NCI-H69 (cell line): Measurements from ENCODE around the gene RBM33.

ENCODE experiments used
- DNase-seq: peaks from one replicate; lab custom pipeline; 2025; lab: John Stamatoyannopoulos, UW

The RBM33 gene

GRCh38 chr7:155796381-155797261, 152.2 kb downstream of the RBM33 start:
- peak; percentile 51 for DNase-seq

DNA sequence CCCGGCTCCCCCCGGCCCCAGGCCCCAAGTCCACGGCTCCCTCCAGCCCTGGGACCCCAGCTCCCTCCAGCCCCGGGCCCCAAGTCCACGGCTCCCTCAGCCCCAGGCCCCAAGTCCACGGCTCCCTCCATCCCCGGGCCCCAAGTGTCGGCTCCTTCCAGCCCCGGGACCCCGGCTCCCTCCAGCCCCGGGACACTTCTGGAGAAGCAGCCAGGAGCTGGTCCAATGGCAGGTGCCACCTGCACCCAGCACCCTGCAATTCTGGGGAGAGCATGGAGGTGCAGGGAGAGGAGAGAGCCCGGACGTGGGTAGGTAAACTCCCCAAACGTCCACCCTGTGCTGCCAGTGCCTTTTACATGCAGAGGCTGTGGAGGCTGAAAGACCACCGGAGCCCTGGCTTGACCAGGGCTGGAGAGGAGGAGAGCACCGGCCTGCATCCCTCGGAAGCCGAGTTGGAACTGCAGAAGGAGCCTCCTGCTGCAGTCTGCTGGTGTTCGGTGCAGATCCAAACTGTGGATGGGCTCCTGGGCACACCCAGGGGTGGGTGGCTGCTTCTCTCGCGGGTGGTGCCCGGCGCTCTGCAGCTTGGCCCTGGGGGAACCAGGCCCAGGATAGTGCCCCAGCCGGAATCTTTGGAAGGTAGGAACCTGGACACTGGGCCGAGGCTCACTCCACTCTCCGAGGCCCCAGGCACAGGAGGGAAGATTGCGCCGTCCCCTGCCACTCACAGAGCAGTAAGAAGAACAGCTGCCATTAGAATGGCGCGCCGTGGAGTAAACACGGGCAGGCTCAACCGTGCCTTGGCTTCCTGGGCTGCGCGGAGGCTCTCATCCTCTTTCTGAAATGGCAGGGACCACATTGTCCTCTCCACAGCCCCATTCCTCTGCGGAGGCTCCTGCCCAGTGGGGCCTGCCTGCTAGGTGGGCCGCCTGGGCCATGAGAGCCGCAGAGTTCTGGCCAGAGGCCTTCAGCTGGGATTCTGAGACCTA, 153.1 kb downstream of the RBM33 start:
- no peak for DNase-seq

- peak; percentile 82 for DNase-seq
Observed at GRCh38 chr7:155798673-155799439, 154.4 kb downstream of the RBM33 start.

DNA sequence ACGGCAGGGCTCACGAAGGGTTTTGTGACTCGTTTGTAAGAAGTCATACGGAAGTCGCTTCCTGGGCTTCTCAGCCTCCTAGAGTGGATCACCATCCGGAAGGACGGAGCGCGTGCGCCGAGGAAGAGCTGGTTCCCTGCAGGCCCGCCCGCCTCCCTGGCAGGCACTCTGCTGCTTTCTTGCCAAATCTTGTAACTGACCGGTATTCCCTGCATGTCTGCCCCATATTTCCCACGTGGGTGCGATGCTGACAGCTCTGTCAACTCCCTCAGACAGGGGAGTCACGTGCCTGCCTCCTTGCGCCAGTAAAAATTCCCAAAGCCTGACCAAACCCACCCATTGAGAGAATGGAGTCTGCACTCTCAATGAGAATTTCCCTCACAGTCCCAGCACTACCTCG, 155.1 kb downstream of the RBM33 start:
- no peak for DNase-seq

GRCh38 chr7:155800301-155800700, 155.8 kb downstream of the RBM33 start:
- DNase-seq = no peak

- no peak for DNase-seq
Observed at GRCh38 chr7:155800741-155801267, 156.3 kb downstream of the RBM33 start.

- no peak for DNase-seq
Observed at GRCh38 chr7:155802291-155802690, 157.8 kb downstream of the RBM33 start.

DNA sequence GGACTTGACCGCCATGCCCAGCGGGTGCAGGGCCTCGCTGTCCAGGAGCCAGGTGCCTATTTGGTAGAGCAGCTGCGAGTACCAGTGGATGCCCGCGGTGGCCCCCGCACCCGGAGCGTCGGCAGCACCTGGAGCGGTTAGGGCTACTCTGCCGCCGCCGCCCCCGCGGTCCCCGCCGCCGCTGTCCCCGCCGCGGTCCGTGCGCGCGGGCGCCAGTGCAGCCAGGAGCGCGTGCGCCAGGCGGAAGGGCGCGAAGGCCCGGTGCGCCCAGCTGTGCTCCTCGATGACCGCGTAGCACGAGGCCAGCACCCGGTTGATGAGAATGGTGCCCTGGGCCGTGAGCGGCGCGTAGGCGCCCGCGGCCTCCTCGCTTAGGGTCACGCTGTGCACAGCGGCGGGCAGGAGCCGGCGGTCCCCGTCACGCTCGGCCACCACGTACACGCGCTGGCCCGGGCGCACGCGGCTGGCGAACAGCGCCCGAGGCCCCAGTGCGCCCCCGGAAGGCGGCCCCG, 158.5 kb downstream of the RBM33 start:
- DNase-seq = no peak

GRCh38 chr7:155803418-155804376, 159.2 kb downstream of the RBM33 start:
- DNase-seq = peak; percentile 62

GRCh38 chr7:155804431-155804831, 160.0 kb downstream of the RBM33 start:
- DNase-seq = peak; percentile 45

DNA sequence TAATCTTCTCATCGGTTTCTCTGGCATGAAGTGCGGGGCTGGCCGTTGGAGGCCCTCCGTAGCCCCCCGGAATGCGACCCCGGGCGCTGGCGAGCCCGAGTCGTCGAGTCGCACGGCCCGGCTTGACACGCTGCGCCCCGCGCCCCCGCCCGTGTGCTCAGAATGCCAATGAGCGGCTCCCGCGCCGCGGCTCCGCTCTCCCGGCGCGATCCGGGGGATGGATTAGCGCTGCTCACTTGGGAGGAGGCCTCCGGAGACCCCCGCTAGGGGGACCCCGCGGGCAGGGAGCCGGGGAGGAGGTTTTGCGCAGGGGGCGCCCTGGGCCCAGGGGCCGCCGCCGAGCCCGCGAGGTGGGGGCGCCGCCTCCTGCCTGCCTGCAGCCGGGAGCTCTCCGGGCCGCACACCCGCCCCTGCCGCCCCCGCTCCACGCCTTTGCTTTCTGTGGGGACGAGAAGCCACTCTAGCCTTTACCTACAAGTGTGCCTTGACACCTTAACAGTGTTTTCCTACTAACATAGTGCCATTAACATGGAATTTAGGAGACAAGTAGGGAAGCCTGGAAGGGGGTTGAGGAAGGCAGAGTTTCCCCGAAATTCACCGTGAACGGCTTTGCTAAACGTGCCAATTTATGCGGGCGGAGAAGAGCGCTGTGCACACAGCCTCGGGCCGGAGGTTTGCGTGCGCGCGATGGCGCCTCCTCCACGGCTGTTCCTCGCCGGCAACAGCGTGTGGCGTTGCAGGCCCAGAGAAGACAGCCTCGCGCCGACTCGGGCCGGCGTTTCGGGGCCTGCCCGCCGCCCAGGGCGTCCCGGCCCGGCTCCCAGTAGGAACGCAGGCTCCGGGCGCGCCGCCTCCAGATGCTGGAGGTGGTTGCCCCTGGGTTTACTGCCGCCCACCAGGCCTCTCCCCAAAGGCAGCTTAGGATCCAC, 160.7 kb downstream of the RBM33 start:
- DNase-seq = peak; percentile 83

DNA sequence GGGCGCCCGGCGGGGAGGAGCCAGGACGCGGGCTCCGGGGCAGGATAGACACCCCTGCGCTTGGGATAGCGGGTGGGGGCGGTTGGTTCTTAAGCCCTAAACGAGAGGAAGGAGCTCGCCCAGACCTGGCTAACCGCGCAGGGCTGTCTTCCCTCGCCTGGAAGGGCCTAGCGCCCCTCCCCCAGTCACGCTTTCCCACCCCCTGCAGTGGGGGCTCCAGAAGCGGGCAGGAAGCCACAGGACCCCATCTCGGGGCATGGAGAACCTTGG, 161.3 kb downstream of the RBM33 start:
- no peak for DNase-seq

- no peak for DNase-seq
Observed at GRCh38 chr7:155806096-155806871, 161.8 kb downstream of the RBM33 start.

DNA sequence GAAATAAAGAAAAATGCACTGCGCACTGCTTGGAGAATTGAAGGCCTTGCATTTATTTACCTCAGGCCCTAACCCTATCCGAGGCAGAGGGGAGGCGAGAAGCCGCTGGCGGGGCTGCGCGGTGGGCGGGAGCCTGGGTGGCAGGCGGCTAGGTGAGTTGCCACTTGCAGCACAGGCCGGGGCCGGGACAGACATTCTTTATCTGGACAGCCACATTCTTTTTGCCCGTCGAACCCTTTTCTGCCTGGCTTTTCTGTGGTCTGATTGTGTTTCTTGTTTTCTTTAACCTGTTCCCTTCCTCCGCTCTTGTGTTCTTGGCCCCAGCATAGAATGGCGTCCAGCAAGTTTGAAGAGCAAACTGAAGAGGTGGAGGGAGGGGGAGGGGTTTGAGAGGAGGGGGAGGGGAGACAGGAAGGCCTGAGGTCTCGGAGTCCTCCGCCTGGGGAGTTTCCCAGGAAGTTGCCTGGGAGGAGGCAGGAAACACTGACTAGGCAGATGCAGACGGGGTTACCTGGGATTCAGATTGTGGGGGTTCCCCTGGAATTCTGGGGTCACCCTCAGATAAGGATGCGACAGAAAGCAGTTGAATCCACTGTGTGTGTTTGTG, 162.7 kb downstream of the RBM33 start:
- no peak for DNase-seq

DNA sequence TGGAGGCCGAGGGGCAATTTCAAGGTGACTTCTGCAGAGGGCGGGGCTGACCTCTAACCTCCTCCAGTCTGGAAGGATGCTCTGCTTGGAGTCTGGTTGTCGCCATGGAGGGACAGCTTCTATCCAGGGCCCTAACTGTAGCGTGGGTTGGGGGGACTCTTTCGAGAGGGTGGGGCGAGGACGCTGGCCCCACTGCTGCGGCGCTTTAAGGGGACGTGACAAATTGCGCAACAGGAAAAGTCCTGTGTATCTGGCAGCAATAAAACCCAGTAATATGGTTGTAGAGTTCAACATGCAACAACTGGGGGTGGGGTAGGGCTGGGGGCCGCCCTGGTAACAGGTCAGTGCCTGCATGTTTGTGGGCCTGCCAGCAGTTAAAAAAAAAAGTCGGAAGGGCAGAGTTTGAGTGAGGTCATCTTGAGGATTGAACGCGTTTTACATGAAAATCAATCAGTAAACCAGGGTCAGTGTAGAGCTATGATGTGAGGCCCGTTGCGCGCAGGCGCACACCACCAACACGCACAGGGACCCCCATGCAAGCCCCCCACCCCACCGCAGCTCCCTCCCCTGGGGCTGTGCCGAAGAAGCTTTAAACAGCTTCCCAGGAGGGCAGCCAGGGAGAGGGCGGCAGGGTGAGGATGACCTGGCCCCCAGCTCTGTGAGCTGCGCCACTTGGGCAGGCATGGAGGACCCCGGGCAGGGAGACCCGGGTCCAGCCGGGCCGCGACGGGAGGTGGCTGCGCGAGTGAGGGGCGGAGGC, 163.5 kb downstream of the RBM33 start:
- DNase-seq = no peak

- peak; percentile 21 for DNase-seq
Observed at GRCh38 chr7:155808549-155809331, 164.3 kb downstream of the RBM33 start.
